ENCODE results near the gene ABCC8.

ABCC8 gene

GRCh38 chr11:17401316-17401715 lies 75.3 kb downstream of the ABCC8 start:
- FAIRE-seq = no peak

DNA sequence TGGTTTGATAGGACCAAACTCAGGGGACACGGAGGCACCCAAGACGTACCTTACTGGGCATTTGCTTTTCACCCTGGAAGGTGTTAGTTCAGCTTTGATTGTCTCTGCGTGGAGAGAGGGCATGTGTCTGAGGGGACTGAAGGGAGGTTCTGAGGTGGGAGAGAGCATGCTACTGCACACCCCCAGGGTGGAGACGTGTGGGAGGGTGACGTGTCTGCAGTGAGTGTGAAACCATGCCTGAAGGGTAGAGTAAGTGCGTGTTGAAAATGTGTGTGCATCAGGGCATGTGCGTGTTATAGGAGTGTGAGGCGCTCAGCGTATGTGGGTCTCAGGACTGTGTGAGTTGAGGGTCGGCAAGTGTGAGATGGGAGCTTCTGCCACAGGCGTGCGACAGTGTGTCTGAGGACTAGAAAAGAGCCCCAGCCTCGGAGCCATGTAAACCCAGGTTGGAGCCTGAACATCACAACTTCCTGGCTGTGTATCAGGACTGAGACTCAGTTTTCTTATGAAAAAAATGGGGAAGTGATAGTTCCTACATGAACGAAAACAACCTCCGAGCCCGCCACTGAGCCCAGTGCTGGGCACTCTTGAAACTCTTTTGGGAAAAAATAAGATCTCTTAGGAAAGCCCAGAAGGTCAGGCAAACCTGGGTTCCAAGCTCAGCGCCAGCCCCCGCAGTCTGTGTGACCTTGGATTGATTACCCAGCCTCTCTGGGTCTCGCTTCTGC lies 76.4 kb downstream of the ABCC8 start:
- FAIRE-seq = no peak

- no peak for FAIRE-seq
These were observed 77.4 kb downstream of the ABCC8 start for GRCh38 chr11:17399236-17399635.

DNA sequence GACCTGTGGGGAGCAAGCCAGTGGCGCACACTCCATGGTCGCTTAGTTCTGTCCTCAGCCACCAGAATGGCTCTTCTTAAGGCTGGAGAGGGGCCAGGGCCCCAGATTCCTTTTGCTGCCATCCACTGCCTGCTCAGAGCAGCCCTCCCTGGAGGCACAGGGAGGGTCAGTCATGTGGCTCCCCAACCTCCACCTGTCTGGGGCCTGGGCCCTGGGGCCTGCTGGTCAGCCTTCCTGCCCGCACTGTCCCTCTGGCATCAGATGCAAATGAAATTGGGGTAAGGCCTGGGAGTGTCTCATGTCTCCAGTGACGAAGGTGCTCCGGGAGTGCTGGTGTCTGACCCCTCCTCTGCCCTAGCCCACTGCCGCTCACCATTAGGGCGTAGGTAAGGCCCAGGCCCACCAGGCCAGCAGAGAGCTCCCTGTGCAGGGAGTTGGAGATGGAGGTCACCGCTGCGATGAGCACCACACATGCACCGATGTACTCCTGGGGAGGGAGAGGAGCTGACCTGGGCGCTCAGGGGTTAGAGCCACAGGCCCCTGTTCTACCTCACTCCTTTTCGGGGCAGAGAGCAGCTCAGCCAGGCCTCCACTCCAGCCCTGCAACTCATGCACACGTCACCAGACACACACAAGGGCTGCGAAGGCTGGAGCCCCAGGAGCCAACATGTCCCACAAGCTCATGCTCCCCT lies 79.2 kb downstream of the ABCC8 start:
- FAIRE-seq = no peak

- FAIRE-seq = no peak
These were observed 79.9 kb downstream of the ABCC8 start for GRCh38 chr11:17396598-17397310.

GRCh38 chr11:17395978-17396377 lies 80.7 kb downstream of the ABCC8 start:
- no peak for FAIRE-seq

- no peak for FAIRE-seq
These were observed 81.1 kb downstream of the ABCC8 start for GRCh38 chr11:17395554-17395961.

DNA sequence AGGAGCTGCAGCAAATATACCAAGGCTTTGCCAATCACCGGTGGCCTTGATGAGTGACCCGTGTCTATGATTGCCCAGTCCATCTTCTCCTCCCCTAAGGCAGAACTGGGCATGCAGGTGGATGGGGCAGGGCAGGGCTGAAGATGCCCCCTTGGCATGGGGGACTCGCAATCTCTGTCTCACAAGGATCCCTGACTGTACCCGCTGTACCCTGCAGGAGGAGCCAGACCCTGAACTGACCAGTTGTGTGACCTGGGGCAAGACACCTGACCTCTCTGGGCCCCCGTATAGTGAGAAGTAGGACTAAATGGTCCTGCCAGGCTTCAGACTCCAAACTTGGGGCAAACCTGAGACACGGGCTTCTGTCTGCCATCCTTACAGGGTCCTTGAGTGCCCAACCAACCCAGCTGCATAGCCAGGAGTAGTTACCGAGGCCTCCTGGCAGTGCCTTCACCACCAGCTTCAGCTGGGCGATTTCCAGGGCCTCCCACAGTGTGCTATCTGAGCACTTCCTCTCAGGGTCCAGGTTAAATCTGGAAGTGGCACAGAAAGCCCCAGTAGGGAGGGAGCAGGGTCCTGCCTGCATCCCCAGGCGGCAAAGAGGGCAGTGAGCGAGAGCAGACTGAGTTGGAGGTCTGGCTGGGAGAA lies 81.8 kb downstream of the ABCC8 start:
- no peak for FAIRE-seq

- FAIRE-seq = no peak
These were observed 83.2 kb downstream of the ABCC8 start for GRCh38 chr11:17393472-17393871.

GRCh38 chr11:17392872-17393271 lies 83.8 kb downstream of the ABCC8 start:
- FAIRE-seq = no peak

DNA sequence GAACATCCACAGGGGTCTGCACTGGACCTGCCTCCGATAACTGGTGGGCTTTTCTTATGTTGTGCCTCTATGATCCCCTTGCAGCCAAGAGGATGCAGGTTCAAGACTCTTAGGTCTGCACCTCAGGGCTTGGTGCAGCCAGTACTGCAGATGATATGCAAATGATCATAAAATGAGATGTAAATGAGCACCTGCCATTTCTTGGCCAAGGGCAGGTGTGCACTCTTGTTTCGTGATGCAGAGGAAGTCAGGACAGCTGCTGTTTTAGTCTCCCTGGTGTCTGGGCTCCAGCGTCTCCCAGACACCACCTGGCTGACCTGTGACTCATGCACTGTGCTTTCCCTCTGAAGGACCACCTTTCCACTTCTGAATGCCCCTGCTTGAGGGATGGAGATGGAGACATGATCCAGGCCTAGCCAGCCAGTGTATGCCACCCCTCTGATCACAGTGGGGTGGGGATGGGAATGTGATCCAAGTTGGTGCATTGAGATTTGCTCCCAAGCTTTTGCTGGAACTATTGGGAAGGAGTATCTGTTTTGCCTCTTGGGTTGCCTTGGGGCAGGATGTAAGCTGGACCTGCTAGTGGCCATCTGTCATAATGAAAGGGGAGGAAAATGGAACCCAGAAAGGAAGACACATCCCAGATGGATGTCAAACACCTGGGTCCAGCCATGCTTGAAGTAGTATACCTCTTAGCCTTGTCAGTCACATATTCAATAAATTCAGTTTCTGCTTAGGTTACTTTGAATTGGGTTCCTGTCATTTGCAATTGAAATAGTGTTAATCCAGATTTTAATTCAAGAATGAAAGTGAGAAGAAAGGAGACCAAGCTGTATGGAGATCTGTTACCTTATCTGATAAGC lies 84.9 kb downstream of the ABCC8 start:
- no peak for FAIRE-seq

- no peak for FAIRE-seq
These were observed 86.5 kb downstream of the ABCC8 start for GRCh38 chr11:17389957-17390649.

- FAIRE-seq = no peak
These were observed 87.3 kb downstream of the ABCC8 start for GRCh38 chr11:17389211-17389956.

- FAIRE-seq = no peak
These were observed 87.9 kb downstream of the ABCC8 start, which contains the start of gene KCNJ11 for GRCh38 chr11:17388609-17389210. TSS of gene KCNJ11 (minus strand) at chr11:17388659. CDS start at chr11:17388091, 568 bp downstream.

DNA sequence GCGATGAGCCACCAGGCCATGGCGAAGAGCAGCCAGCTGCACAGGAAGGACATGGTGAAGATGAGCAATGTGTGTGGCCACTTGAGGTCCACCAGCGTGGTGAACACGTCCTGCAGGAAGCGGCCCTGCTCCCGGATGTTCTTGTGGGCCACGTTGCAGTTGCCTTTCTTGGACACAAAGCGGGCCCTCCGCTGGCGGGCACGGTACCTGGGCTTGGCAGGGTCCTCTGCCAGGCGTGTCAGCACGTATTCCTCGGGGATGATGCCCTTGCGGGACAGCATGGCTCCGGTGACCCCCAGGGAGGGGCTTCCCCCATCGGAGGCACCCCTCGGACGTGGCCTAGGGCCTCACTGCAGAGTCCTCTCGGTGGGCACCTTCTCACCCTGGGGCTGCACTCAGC lies 88.8 kb downstream of the ABCC8 start:
- no peak for FAIRE-seq

DNA sequence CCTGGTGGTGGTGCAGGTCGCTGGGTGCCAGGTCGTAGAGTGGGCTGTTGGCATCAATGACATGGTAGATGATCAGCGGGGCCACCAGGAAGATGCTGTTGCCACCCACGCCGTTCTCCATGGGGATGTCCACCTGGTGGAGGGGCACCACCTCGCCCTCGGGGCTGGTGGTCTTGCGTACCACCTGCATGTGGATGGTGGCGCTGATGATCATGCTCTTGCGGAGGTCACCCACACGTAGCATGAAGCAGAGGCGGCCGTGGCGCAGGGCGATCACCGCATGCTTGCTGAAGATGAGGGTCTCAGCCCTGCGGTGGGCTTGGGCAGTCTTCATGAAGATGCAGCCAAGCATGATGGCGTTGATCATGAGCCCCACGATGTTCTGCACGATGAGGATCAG lies 89.4 kb downstream of the ABCC8 start:
- no peak for FAIRE-seq

DNA sequence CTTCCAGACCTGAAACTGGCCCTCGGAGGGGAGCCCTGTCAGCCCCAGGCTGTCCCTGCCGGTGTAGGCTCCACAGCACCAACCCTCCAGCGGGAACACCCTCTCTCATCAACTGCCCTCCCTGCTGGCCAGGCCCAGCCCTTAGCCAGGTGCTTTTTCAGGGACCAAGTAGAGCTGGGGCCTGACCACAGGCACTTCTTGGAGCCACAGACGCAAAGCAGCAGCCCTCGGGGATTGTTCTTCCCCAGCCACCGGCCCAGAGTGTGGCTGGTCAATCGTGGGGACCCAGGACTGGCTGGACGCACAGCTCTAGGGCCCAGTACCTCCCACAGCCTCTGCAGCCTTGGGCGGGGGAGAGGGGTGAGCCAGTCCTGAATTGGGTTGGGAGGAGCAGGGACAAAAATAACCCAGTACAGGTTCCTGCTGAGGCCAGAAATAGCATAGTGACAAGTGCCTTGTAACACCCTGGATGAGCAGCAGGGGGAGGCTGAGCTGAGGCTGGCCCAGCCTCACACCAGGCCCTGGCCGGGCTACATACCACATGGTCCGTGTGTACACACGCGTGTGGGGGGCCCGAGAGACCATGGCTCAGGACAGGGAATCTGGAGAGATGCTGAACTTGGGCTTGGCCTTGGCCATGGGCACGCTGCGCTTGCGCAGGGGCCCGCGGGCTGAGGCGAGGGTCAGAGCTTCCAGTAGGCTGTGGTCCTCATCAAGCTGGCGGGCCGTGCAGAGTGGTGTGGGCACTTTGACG lies 90.1 kb downstream of the ABCC8 start:
- no peak for FAIRE-seq

- FAIRE-seq = no peak
These were observed 90.7 kb downstream of the ABCC8 start for GRCh38 chr11:17385926-17386325.

DNA sequence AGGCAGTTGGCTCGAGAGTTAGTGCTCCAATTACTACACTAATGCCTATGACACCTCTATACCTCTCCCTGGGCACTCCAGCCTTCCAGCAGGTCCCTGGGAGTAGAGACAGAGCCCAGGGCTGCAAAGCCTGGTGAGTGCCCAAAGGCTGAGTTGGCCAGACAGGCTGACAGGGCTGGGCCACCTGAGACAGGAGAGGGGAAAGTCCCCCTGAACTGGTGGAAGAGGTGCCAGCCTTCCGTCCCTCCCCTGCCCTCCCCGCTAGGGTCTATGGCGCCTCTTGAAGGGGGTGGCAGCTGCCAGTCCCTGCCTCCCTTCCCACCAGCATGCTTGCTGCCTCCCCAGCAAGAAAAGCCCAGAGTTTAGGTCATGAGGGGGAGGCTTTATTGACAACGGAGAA lies 91.2 kb downstream of the ABCC8 start:
- no peak for FAIRE-seq

Measured in endometrium (tissue), 2 donors.